Muscle layer of duodenum (tissue), 2 donors: ENCODE results near the gene ZNF133.

Experiments used
- H3K27ac ChIP-seq: one replicate; pipeline ENCODE4 v1.7.0; 2013; ENCODE audit warnings: mild to moderate bottlenecking, low read length
- H3K27me3 ChIP-seq: one replicate; pipeline ENCODE4 v1.7.0; 2013; ENCODE audit warnings: low read depth, mild to moderate bottlenecking, control low read depth, low read length
- H3K36me3 ChIP-seq, 2 donors: one replicate each; pipeline ENCODE4 v1.7.0; 2013; ENCODE audit warnings: low read length in 2 of 2, control low read depth in 1 of 2, mild to moderate bottlenecking in 1 of 2; ENCODE audit not compliant: insufficient read depth in 2 of 2, control insufficient read depth in 1 of 2
- H3K4me1 ChIP-seq, 2 donors: one replicate each; pipeline ENCODE4 v1.7.0; 2013; ENCODE audit warnings: low read length in 2 of 2, mild to moderate bottlenecking in 2 of 2, control low read depth in 1 of 2, moderate library complexity in 1 of 2; ENCODE audit not compliant: insufficient read depth in 2 of 2, control insufficient read depth in 1 of 2
- H3K4me3 ChIP-seq, 2 donors: one replicate each; pipeline ENCODE4 v1.7.0; 2013; ENCODE audit warnings: low read length in 2 of 2, low read depth in 1 of 2, mild to moderate bottlenecking in 1 of 2
- H3K9me3 ChIP-seq, 2 donors: one replicate each; pipeline ENCODE4 v1.7.0; 2013; ENCODE audit warnings: low read length in 2 of 2, control low read depth in 1 of 2, mild to moderate bottlenecking in 1 of 2; ENCODE audit not compliant: control insufficient read depth in 1 of 2
- donor health status: healthy.

Gene ZNF133

GRCh38 chr20:18287546-18287914 lies 797 bp upstream of the ZNF133 start:
- peaks cover 16 to 18% of the 10 kb centered on the region in 2 donors for H3K9me3 ChIP-seq
- H3K27ac ChIP-seq: peak overlapping the region; percentile 98
- peaks cover 11 to 17% of the 10 kb centered on the region in 2 donors for H3K4me1 ChIP-seq
- no peaks in the 10 kb centered on the region for H3K27me3 ChIP-seq
- H3K36me3 ChIP-seq: no peaks in the 10 kb centered on the region
- peak overlapping the region; percentile 91 to 99 for H3K4me3 ChIP-seq

GRCh38 chr20:18288749-18289267 lies 481 bp downstream of the ZNF133 start:
- peaks cover 11 to 17% of the 10 kb centered on the region in 2 donors for H3K4me1 ChIP-seq
- peak overlapping the region; percentile 98 for H3K27ac ChIP-seq
- peaks cover 16 to 18% of the 10 kb centered on the region in 2 donors for H3K9me3 ChIP-seq
- H3K36me3 ChIP-seq: peaks cover 0 to 5% of the 10 kb centered on the region in 2 donors
- no peaks in the 10 kb centered on the region for H3K27me3 ChIP-seq
- H3K4me3 ChIP-seq: peak overlapping the region; percentile 91 to 99

GRCh38 chr20:18289306-18289705 lies 979 bp downstream of the ZNF133 start:
- H3K4me1 ChIP-seq: peaks cover 11 to 17% of the 10 kb centered on the region in 2 donors
- no peaks in the 10 kb centered on the region for H3K27me3 ChIP-seq
- peaks cover 14 to 17% of the 10 kb centered on the region in 2 donors for H3K9me3 ChIP-seq
- H3K36me3 ChIP-seq: peaks cover 0 to 5% of the 10 kb centered on the region in 2 donors
- no peak overlapping the region for H3K27ac ChIP-seq
- H3K4me3 ChIP-seq: peak overlapping the region; percentile 91 to 99

- Histone ChIP-seq H3K4me1 (no peaks in the 10 kb centered on the region), H3K27me3 (no peaks in the 10 kb centered on the region), H3K36me3 (peaks cover 0 to 12% of the 10 kb centered on the region in 2 donors), H3K27ac (no peak overlapping the region), H3K4me3 (no peak overlapping the region), H3K9me3 (no peaks in the 10 kb centered on the region)
Observed at GRCh38 chr20:18299364-18299763, 11.0 kb downstream of the ZNF133 start.

GRCh38 chr20:18304618-18305017 lies 16.3 kb downstream of the ZNF133 start:
- Histone ChIP-seq H3K36me3 (peaks cover 9 to 32% of the 10 kb centered on the region in 2 donors), H3K9me3 (no peaks in the 10 kb centered on the region), H3K4me3 (no peak overlapping the region), H3K27me3 (no peaks in the 10 kb centered on the region), H3K4me1 (no peaks in the 10 kb centered on the region), H3K27ac (no peak overlapping the region)

GRCh38 chr20:18307301-18307700 lies 19.0 kb downstream of the ZNF133 start:
- H3K36me3 ChIP-seq: peaks cover 13 to 35% of the 10 kb centered on the region in 2 donors
- H3K9me3 ChIP-seq: no peaks in the 10 kb centered on the region
- H3K27ac ChIP-seq: no peak overlapping the region
- H3K27me3 ChIP-seq: no peaks in the 10 kb centered on the region
- H3K4me1 ChIP-seq: no peaks in the 10 kb centered on the region
- H3K4me3 ChIP-seq: no peak overlapping the region

- Histone ChIP-seq H3K36me3 (peaks cover 14 to 43% of the 10 kb centered on the region in 2 donors), H3K4me3 (no peak overlapping the region), H3K9me3 (no peaks in the 10 kb centered on the region), H3K4me1 (no peaks in the 10 kb centered on the region), H3K27ac (no peak overlapping the region), H3K27me3 (no peaks in the 10 kb centered on the region)
Observed at GRCh38 chr20:18310051-18310450, 21.7 kb downstream of the ZNF133 start.

- Histone ChIP-seq H3K36me3 (peaks cover 20 to 46% of the 10 kb centered on the region in 2 donors), H3K4me3 (no peak overlapping the region), H3K9me3 (no peaks in the 10 kb centered on the region), H3K27ac (no peak overlapping the region), H3K4me1 (no peaks in the 10 kb centered on the region), H3K27me3 (no peaks in the 10 kb centered on the region)
Observed at GRCh38 chr20:18310592-18310991, 22.3 kb downstream of the ZNF133 start.

- Histone ChIP-seq H3K4me1 (no peaks in the 10 kb centered on the region), H3K36me3 (peaks cover 29 to 52% of the 10 kb centered on the region in 2 donors), H3K27ac (no peak overlapping the region), H3K27me3 (no peaks in the 10 kb centered on the region), H3K9me3 (no peaks in the 10 kb centered on the region), H3K4me3 (no peak overlapping the region)
Observed at GRCh38 chr20:18312723-18313122, 24.4 kb downstream of the ZNF133 start.

GRCh38 chr20:18313411-18313810 lies 25.1 kb downstream of the ZNF133 start:
- Histone ChIP-seq H3K27ac (no peak overlapping the region), H3K9me3 (no peaks in the 10 kb centered on the region), H3K36me3 (peaks cover 34 to 48% of the 10 kb centered on the region in 2 donors), H3K4me1 (no peaks in the 10 kb centered on the region), H3K4me3 (no peak overlapping the region), H3K27me3 (no peaks in the 10 kb centered on the region)

GRCh38 chr20:18314786-18315406 lies 26.6 kb downstream of the ZNF133 start:
- H3K4me1 ChIP-seq: no peaks in the 10 kb centered on the region
- no peaks in the 10 kb centered on the region for H3K27me3 ChIP-seq
- no peak overlapping the region for H3K27ac ChIP-seq
- H3K9me3 ChIP-seq: no peaks in the 10 kb centered on the region
- peaks cover 34 to 35% of the 10 kb centered on the region in 2 donors for H3K36me3 ChIP-seq
- no peak overlapping the region for H3K4me3 ChIP-seq

GRCh38 chr20:18316166-18316565 lies 27.8 kb downstream of the ZNF133 start:
- no peaks in the 10 kb centered on the region for H3K9me3 ChIP-seq
- H3K27me3 ChIP-seq: no peaks in the 10 kb centered on the region
- H3K27ac ChIP-seq: no peak overlapping the region
- peaks cover 34 to 35% of the 10 kb centered on the region in 2 donors for H3K36me3 ChIP-seq
- no peaks in the 10 kb centered on the region for H3K4me1 ChIP-seq
- H3K4me3 ChIP-seq: no peak overlapping the region
